Bone marrow (tissue), 2 donors: ENCODE results near the gene KRTAP12-2.

Experiments used
- DNase-seq, 2 donors: peaks; one replicate each; lab custom pipeline; 2025; lab: John Stamatoyannopoulos, UW

The KRTAP12-2 gene

DNA sequence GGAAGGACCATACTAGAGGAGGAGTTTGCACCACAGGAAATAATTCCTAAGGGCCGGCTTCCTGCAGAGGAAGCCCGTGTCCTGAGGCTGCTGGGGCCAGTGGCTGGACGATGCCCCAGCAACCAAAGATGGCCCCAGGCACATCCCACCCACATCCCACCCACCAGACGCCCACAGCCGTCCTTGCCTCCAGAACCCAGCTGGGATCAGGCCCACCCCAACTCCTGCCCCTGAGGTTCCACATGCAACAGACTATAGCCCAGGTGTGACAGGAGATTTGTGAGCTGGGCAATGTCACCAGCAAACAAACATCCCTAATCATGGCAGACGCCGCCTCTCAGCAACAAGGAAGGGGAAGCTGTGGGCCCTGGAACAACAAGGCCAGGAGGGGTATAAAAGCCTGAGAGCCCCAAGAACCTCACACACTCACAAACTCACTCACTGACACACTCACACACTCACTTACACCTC lies 40.0 kb downstream of the KRTAP12-2 start, which contains the start of gene KRTAP10-9:
KRTAP10-9 (plus strand) TSS at position 421 of the 471 bp plus-strand sequence. CDS start 79 bp downstream, outside the sequence.
- no peak for DNase-seq

- no peak for DNase-seq
Observed at GRCh38 chr21:44626262-44626661, 40.5 kb downstream of the KRTAP12-2 start.

DNA sequence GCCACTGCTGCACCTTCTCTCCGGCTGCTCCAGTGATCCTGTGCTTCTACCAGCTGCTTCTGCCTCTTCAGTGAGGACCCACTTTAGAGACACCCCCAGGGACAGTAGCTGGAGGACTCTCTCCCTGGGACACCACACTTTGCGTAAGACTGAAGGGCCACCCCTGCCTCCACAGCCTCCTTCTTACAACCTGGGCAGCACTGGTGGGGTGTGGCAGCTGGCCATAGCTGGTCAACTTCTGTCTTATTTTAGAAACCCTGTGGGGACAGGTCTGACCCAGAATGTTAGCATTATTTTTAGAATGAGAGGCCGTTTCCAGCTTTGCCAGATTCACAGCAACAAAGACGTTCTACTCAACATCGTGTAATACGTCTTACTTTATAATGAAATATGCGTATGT lies 41.0 kb downstream of the KRTAP12-2 start:
- DNase-seq: no peak

- no peak for DNase-seq
Observed at GRCh38 chr21:44623575-44623974, 43.2 kb downstream of the KRTAP12-2 start.

DNA sequence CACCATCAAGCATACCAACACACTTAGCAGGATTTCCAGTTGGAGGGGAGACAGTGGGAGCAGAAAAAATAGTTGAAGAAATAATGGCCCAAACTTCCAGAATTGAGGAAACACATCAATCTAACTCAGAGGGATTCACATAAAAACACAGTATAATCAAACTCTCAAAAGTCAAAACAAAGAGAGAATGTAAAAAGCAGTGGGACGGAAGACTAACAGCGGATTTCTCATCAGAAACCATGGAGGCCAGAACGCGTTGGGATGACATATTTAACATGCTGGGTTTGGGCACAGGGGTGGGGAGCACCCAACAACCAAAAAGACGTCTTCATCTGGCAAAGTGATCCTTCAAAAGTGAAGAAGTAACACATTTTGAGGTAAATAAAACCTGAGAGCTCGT lies 46.8 kb downstream of the KRTAP12-2 start:
- no peak for DNase-seq

DNA sequence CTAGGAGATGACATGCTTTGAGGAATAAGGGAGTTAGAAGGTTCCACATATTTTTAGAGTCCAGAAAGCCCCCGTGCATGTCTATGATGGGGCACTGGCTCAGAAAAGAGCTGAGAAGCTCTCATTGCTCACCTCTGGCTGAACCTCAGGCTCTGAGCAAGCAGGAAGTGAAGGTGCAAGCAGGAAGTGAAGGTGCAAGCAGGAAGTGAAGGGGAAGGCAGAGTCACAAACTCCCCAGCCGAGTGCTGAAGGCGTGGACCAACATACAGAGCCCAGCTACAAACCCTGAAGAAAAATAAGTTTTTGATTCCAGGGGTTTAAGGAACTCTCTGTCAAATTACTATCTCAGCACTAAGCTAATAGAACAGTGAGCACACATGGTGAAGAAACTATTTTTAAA lies 47.8 kb downstream of the KRTAP12-2 start:
- DNase-seq: no peak

DNA sequence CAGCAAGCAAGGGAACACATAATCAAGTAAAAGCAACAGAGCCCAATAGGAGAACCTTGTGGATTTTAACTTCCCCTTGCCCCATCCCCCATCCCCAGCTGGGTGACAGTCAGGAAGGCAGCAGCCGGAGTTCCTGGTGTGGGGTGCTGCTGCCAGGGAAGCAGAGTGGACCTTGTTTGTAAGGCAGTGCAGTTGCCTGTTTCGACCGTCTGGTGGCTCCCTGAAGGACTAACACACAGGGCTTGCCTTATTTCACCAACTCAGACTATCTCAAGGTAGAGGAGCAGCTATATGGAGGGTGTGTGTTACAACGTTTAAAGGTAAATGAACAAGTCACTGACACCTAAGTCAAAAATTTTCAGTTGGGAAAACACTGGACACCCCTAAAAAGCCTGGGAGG lies 48.2 kb downstream of the KRTAP12-2 start:
- no peak for DNase-seq

DNA sequence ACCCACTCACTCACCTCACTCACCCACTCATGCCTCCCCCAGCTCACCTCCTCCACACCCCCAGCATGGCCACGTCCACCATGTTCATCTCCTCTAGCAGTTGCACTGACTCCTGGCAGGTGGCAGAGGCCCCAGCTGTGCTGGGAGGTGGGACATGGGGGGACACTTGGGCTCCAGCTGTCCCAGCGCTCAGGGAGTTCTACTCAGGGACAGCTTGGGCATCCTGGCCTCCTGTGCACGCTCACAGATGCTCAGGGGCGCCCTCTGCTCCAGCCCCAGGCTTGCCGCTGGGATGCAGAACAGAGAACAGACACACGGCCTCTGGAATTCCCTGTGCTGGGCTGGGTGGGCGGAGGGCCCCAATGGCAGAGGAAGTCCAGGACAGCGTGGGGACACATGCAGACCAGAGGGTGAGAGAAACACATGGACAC lies 49.6 kb downstream of the KRTAP12-2 start:
- no peak for DNase-seq

DNA sequence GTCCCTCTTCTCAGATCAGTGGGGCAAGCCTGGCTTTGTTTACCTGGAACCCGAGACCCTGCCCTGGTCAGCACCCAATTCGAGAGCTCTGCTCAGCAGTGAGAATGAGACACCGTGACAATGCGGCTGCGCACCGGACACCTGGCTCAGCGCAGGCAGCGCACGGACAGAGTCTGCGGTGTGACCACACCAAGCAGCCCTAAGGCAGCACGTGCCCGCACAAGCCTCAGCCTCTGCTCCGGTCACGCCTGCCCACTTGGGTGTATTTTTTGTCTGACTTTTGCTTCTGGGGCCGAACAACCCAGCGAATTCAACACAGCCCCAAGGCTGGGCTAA lies 50.2 kb downstream of the KRTAP12-2 start:
- DNase-seq: no peak
